Stimulated activated naive CD4-positive, alpha-beta T cell treated with Interleukin-2 at 50 U/mL for 16 hours (primary cell): ENCODE data around the gene HELLS.
A peak's percentile ranks its signal among the peaks of the same experiment; 100 is the strongest.
"Not testable (repeated sequence)": the region's sequence is repeated elsewhere in the genome, so short reads cannot be mapped to it uniquely, and the experiment has no call there.

ENCODE experiments used
- DNase-seq: peaks from one replicate; lab custom pipeline; 2025; lab: John Stamatoyannopoulos, UW

Gene HELLS

GRCh38 chr10:94545391-94546048, at the start of gene HELLS:
Gene HELLS (plus strand): TSS chr10:94545788. CDS start chr10:94545922, 134 bp downstream.
- DNase-seq: peak; percentile 71

DNA sequence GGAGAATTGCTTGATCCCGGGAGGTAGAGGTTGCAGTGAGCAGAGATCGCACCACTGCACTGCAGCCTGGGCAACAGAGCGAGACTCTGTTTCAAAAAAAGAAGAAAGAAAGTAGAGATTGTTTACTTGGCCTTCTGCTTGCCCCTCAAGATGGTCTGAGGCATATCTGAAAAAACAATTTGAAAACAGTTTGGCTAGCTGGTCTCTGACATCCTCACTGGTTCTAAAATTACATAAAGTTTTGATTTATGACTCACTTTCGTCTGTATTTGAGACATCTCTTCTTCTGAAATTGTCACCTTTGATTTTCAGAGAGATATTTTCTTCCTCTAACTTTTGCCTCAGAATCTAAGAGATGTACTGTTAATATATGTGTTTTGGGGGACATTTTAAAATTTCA, 49.6 kb upstream of the HELLS start:
- no peak for DNase-seq

DNA sequence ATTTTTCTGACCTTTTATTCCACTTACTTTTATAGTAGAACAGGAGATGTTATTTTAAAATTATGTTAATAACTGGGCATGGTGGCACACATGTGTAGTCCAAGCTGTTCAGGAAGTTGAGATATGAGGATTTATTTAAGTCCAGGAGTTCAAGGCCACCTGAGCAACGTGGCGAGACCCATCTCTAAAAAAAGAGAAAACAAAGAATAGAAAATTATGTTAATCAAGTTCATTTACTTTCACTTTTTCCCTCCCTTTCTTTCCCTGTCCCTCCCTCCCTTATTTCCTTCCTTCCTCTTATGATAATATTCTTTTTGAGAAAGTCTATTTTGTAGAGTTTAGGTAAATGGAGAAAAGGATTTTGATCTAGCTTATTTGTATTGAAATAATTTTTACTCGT, 48.9 kb upstream of the HELLS start:
- DNase-seq: no peak

- DNase-seq: no peak
These were observed 45.5 kb upstream of the HELLS start for GRCh38 chr10:94500063-94500462.

DNA sequence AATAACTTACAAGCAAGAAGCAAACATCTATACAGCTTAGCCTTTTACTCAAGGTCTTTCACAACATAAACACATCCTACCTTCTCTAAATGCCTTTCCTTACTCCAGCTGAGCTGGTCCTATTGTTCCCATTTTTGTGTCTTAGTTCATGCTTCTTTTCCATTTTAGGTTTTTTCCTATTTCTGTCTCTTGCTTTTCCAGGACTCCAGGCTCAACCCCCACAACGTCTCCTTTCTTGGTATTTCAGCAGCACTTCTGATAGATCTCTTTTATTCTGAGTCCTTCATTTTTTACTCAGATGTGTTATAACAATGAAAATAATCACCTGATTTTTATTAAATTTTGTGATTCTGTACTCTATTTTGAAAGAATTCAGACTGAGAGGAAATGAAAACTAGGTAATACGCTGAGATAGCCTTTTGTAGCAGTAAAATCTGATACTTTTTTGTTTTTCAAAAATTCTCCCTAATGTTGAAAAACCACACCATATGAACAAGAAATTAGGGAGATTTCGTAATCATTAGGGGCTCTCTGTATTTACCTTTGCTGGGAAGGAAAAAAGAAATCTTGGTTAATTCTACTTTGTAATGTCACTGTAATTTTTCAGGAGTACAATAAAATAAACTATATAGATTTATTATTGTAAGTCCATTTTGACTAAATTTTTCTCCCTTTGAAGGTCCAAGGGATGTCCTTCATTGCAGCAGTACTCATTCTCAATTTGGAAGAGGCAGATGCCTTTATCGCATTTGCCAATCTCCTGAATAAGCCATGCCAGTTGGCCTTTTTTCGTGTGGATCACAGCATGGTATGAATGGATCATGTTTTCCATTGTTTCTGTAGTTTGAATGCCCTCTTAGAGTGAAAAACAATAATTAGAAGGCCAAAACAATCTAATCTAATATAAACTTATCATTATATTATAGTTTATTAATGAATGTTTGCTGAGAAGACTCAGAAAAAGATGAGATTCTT, 24.0 kb upstream of the HELLS start:
- DNase-seq: no peak

DNA sequence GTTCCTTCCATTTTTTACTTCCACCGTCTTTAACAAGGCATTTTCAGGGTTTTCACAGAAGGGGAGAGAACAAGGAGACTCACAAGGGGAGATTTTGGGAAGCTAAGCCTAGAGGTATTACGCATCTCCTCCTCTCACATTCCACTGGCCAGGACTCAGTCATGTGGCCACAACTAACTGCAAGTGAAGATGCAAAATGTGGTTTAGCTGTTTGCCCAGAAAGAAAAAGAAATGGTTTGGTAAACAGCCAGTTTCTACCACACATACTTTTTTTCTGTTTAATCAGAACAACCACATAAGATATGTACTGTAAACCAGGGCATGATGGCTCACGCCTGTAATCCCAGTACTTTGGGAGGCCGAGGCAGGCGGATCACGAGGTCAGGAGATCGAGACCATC, 21.4 kb upstream of the HELLS start:
- no peak for DNase-seq

GRCh38 chr10:94524711-94525110, 20.9 kb upstream of the HELLS start:
- DNase-seq: no peak

DNA sequence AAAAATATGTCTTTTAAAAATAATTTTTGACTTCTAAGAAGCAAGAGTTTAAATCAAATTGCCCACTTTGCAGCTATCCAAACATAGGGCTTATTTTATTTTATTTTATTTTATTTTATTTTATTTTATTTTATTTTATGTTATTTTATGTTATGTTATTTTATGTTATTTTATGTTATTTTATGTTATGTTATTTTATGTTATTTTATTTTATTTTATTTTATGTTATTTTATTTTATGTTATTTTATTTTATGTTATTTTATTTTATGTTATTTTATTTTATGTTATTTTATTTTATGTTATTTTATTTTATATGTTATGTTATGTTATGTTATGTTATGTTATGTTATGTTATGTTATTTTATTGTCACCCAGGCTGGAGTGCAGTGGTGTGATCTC, 14.0 kb upstream of the HELLS start:
- not testable (repeated sequence) for DNase-seq

GRCh38 chr10:94533027-94533426, 12.6 kb upstream of the HELLS start:
- no peak for DNase-seq

DNA sequence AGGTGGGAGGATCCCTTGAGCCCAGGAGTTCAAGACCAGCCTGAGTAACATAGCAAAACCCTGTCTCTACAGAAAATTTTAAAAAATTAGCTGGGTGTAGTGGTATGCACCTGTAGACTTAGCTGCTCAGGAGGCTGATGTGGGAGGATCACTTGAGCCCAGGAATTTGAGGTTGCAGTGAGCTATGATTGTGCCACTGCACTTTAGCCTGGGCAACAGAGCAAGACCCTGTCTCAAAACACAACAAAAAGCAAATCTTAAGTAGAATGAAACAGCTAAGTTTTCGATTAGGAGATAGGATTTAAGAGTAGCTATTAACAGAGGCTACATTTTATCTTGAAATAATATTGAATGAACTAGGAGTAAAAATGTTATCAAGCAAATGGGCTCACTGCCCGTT, 3.3 kb upstream of the HELLS start:
- not testable (repeated sequence) for DNase-seq

DNA sequence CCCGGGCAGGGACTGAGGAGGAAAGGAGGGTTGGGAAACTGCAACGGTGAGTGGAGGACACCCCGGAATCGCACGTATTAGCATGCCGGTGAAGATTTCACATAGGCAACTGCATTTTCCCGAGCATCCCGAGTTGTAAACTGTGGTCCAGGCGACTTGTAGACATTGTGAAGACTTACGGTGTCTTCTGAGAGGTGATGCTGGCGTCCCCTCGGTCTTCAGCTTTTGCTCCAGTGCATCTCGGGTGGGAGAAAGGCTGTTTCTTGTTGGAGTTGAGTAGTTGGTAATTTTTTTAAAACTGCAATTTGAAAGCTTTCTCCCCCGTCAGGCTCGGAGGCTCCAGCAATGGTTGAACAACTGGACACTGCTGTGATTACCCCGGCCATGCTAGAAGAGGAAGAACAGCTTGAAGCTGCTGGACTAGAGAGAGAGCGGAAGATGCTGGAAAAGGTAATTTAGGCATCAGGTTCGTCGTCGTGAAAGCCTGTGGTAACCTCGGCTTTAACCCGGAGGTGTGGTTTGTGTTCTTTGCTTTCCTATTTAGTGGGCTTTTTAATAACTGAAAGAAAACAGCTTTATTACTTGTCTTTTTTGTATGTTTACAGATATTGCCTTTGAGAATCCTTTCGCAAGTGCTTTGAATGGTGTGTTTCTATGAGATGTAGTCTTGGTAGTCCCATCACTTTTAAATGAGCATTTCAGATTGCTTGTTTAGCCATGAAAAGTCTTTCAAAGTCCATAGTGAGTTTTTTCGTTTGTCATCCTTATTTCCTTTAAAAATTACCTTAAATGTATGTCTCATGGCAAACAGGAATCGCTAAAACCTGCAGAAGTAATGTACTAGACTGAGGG, 687 bp downstream of the HELLS start:
- DNase-seq: no peak

- no peak for DNase-seq
These were observed 1.3 kb downstream of the HELLS start for GRCh38 chr10:94546901-94547185.

GRCh38 chr10:94549221-94549620, 3.6 kb downstream of the HELLS start:
- no peak for DNase-seq

DNA sequence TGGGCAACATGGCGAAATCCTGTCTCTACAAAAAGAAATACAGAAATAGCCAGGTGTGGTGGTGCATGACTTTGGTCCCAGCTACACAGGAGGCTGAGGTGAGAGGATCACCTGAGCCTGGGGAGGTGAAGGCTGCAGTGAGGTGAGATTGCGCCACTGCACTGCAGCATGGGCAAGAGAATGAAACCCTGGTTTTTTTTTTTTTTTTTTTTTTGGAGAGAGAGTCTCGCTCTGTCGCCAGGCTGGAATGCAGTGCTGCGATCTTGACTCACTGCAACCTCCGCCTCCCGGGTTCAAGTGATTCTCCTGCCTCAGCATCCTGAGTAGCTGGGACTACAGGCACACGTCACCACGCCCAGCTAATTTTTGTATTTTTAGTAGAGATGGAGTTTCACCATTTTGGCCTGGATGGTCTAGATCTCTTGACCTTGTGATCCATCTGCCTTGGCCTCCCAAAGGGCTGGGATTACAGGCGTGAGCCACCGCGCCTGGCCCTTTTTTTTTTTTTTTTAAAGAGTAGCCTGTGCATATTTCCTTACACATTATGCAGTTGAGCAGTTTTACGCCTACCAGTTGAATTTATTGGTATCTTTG, 22.2 kb downstream of the HELLS start:
- not testable (repeated sequence) for DNase-seq

DNA sequence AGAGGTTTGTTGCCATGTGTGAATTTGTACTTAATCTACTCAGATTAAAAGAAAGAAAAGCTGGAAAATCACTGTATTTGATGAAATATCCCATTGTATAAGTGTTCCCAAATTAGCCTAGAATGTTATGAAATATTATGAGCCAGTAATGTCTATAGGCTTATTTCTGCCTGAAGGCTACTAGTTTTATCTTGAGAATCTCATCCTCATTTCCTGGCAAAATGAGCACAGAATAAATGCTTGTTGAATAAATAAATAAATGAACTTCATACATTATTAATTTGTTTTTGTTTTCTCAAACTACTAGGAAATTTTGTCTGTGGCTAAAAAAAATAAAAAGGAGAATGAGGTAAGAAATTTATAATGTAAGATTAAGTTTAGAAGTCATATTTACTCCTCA, 25.5 kb downstream of the HELLS start:
- no peak for DNase-seq

DNA sequence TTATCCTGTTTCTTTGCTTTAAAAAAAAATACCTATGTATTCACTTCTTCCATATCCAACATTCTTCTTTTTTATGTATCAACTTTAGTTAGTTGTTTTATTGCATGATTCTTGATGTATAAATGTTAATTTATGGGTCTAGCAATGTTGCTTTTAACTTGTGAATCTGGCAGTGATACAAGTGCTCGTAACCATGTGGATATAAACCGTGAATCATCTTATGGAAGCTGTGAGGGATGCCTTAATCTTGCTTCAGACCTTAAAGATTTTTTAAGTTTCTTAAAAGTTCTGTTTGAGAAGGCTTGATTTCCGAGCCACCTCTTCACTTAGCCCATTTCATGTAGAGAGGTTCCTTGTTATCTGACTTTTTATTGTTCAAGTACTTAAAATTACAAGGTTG, 25.9 kb downstream of the HELLS start:
- DNase-seq: no peak

GRCh38 chr10:94578790-94579189, 33.2 kb downstream of the HELLS start:
- DNase-seq: no peak

DNA sequence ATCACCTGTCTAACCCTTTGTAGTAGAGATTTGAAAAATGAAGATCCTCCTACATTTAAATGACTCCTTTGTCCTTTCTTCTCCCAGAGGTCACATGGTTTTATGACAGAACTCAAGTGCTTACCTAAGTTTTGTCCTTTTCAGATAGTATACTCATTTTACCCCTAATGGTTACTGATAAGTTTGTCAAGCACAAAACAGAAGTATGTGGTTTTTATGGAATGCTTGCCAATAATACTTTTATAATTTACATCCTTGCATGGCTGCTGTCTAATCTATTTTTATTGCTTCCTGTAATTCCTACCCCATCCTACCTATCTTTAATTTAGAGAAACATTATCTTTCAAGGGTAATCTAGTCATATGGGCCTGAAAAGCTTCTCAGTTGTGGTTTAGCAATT, 37.5 kb downstream of the HELLS start:
- no peak for DNase-seq

- no peak for DNase-seq
These were observed 46.0 kb downstream of the HELLS start for GRCh38 chr10:94591461-94592205.

GRCh38 chr10:94602729-94603515, 57.3 kb downstream of the HELLS start:
- no peak for DNase-seq

GRCh38 chr10:94607111-94607510, 61.5 kb downstream of the HELLS start:
- DNase-seq: no peak
